ENCODE data around the gene CALY.
A peak's percentile ranks its signal among the peaks of the same experiment; 100 is the strongest.

The CALY gene

DNA sequence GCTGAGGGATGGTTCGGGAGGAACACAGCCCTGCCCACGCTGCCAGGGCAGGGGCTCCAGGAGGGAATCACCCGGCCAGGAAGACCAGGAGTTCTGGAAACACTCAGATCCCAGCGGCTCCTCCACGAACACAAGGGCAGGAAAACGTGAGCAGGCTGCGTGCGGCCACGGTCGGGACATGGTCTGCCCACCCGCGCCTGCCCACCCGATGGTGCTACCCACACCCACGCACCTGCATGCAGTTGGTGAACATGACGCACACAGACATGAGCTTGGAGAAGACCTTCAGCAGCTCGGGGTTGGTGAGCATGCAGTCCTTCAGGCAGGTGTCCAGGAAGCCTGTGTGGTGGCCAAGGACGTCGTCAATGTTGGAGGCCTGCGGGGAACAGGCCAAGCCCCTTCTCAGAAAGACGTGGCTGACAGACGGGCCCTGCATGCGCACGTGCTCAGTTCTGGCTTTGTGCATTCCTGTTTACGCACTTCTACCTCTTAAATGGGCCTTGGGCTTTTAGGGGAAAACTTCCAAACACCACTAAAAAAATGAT lies 53.8 kb downstream of the CALY start:
- DNase-seq = no peak

DNA sequence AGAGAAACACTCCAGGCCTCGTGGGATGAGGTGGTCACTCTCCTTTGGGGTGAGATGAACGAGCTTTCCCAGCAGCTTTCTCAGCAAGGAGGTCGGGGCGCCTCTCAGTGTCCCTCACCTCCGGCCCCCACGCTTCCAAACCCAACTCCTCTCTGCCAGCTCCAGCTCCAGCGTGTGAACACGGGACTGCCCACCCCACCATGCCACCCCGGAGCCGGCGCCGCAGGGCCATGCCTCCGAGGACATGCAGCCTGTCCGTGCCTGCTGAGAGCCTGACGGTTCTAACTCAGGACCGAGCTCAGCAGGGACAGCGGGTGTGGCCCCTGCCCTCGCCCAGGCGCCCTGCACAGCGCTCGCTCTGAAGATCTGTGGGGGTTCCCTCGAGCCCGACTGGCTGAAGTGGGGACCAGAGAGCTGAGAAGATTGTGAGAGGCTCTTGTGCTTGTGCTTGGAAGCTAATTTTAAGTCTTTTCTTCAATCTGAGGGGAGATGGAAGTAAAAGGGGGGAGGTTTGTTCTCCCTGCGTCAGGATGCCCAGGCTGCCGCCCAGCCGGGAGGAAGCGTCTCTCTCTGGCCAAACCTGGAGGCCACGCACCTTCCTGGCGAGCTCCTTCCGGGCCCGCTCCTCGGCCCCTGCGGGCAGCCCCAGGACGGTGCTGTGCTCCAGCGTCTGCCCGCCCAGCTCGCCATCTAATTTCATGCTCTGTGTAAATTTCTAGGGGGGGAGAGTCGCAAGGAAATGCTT lies 54.9 kb downstream of the CALY start:
- no peak for DNase-seq

- DNase-seq = no peak
These were observed 55.6 kb downstream of the CALY start for GRCh38 chr10:133281084-133281483.

GRCh38 chr10:133280391-133281059 lies 56.2 kb downstream of the CALY start:
- no peak for DNase-seq

DNA sequence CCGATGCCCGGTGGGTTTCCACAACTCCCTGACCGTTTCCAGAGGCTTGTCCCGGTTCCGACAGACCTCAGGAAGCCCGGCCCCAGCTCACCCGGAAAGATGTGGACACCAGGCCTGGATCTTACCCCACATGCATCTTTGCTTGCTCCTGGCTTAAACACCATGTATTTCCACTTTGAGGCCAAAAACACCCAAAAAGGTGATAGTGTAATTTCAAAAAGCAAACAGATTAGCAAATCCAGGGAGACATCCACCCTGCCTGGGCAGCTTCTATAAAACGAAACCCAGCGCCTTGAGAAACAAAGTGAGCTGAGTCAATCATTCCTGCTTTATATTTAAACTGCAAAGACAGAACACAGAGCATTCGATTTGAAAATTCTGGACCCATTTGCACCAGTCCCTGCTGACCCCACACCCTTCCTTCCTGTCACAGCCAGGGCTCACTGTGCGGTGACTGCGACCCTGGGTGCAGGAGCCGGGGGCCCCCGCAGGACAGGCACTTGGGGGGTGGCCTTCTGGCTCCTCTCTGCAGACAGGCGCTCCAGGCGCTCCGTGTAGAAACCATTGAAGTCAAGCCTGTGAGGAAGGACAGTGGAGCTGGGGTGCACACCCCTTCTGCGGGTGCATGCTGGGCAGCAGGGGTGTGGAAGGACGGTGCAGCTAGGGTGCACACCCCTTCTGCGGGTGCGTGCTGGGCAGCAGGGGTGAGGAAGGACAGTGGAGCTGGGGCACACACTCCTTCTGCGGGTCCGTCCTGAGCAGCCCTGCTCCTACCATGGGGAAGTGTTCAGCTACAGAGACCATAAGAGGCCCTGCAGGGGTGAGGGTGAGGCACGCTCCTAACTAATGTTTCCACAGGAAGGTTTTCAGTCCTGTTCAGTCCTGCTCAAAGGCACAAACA lies 57.1 kb downstream of the CALY start:
- DNase-seq = no peak

DNA sequence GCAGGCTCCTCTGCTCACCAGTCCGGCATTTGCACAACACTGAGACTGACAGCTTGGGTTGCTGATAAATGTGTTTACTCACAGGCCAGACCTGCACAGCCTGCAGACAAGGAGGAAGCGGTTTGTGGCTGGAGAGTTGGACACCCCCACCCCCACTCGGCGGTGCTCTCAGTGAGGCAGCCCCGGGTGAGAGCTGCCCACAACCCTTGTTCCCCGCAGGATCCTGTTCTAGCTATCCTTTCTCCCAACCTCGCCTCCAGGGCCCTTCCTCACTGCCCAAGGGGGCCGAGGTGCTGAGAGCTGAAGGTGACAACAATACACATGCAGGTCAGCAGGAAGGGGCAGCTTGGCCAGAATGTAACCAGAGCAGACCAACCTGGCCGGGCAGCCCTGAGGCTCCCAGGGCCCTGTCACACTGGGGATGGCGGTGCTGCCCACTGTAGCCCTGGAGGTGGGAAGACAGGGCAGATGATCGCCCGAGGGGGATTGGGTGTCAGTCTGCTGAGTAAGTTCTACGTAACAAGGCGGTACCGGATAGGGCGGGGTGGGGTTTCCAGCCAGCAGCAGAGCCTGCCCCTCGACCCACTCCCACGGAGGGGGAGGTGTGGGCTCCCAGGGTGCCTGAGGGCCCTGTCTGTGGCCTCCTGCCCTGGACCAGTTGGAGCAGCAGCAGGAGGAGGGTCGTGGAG lies 58.0 kb downstream of the CALY start:
- DNase-seq = peak; percentile 71 to 80

DNA sequence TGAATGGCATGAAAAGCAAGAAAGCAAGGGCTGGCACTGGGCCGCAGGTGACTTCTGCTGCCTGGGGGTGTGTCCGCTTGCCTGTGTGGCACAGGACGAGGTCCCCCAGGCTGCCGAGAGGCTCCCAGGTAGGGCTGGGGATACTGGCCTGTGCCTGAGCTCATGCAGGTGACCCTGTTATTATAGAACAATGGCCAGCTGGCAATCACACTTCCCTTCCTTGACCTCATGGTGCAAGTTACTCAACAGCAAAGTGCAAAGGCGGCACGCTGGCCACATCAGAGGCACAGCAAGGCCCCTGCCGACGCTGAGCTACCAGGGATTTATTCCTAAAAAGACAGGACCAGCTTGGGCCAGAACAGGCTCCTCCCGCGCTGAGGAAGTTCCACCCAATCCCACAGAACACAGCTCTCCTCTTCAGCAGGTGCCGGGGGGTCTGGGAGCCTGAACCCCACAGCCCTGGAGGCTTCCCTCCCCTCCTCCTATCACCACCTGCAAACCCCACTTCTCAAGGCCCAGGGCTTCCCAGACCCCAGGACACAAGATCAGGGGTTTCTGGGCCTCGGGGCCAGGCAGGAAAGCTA lies 58.6 kb downstream of the CALY start:
- peak; percentile 46 to 51 for DNase-seq

DNA sequence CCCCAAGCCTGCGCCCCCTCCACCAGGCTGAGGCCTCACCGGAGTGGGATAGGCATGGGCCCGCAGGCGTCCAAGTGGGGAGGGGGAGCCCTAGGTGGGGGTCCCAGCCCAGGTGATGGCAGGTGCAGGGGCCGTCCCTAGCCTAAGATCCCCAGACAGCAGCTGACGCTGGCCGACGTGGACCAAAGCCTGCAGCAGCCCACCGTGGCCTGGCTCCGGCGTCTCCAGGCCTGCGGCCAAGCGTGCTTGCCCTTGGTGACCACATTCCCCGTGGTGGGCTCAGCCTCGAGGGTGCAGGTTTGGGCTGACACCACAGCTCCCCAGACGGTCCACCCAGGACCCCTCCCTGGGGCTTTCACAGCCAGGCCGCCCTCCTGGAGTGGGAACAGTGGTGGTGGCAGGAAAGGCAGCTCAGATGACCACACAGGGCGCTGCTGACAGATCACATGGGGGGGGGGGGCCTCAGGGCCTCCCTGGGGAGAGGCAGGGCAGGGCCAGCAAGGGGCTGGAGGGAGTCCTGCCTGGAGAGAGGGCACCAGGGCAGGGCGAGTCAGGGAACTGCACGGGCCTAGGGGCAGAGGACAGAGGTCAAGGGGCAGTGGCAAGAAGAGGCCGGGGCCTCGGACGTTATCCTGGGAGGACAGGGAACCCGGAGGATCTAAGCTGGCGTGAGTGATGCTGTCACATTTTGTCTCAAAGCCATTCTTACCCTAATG lies 59.3 kb downstream of the CALY start:
- no peak for DNase-seq

GRCh38 chr10:133276435-133277201 lies 60.1 kb downstream of the CALY start, which contains the start of gene ADAM8:
ADAM8 (minus strand) TSS chr10:133276868; CDS start chr10:133276817, 51 bp downstream.
- no peak for DNase-seq

GRCh38 chr10:133276100-133276434 lies 60.6 kb downstream of the CALY start:
- DNase-seq = no peak

DNA sequence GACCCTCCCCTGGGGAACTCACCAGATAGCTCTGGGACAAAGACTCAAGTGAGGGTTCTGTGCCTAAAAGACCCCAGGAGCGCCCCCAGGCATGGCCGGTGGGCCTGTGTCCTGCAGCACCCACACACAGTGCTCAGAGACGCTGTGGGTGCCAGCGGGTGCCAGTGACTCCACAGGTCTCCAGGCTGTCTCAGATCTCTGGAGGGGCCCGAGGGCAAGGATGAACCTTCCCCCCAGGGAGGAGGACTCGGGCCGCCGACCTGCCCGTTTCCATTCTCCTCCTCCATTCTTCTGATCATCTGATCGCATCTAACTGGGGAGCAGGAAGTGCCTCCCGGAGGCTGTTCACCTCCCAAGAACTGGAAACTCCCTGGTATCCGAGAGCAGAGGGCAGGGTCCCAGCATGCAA lies 61.0 kb downstream of the CALY start:
- DNase-seq = no peak

DNA sequence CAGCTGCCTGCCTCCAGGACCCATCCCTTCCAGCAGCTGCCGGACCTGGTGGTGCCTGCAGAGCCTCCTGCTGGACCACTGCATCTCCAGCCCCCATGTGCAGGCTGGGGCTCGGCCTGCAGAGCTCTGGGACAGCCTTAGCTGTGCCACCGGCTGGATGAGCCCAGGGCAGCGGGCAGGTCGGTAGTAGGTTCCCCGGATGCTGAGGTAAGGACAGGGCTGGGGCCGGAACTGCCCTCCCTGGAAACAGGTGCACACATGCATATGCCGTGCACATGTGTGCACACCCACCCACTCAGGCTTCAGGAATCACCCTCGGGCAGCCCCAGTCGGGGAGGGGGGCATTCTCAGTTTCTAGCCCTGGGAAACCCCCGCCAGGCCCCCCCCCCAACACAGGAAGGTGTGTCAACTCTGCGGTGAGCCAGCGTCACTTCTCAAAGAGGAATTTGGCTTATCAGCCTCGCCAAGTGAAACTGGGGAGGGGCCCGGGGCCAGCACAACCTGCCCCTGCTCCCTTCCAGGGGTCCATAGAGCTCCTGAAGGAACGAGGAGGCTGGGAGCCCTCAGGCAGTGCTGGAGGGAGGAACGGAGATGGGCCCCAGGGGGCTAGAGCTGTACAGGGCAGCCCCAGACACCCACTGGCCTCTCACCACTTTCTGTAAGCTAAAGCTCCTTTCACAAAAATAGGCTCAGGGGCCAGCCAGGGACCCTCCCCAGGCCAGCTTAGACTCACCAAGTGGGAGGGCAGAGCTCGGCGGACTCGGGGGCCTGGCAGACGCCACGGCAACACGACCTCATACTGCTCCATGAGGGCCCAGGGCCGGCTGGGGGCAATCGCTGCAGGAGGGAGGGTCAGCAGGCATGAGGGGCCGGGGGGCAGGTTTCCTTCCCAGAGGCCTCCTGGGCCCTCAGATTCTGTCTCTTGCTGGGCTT lies 61.7 kb downstream of the CALY start:
- peak in 1 of 2 experiments; percentile 25 for DNase-seq

Data from AML-193 (cell line).